ENCODE data around the gene SLC24A3. TPM values are rescaled to one million over a fixed set of nuclear protein-coding genes. Genes with fewer than 3 reads are reported as not detected.

Gene SLC24A3
- total and polyA plus RNA-seq, 2 experiments from 2014 or later, result 0.48 to 1.7 TPM

DNA sequence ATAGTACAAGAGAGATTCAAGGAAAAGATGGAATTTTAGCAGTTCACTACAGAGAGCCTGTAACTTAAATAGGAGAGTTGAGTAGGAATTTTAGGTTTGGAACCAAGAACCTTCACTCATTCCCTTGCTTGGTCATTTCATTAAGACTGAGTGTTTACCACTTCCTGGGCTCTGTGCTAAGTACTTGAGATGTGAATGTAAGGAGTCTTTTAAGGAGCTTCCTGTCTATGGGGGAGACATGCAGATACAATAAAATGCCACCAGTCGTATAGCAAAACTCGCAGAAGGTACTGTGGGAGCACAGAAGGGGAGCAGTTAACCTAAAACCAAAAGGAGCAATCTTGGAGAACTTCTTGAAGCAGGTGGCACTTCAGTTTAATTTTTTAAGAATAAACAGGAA is 204.2 kb downstream of the SLC24A3 start:
- Histone ChIP-seq H3K4me1 (ENCODE audit: insufficient read depth) (no peaks in the 10 kb centered on the region), H3K4me3 (no peak overlapping the region), H3K79me2 (no peaks in the 10 kb centered on the region), H3K27me3 (no peaks in the 10 kb centered on the region), H4K20me1 (ENCODE audit: insufficient read depth, poor library complexity, severe bottlenecking) (no peaks in the 10 kb centered on the region), H3K4me2 (no peak overlapping the region), H2AFZ (no peak overlapping the region), H3K9me2 (replicated peaks; ENCODE audit: insufficient read depth) (no peaks in the 10 kb centered on the region), H3K27ac (no peak overlapping the region), H3K36me3 (replicated peaks; ENCODE audit: insufficient read depth, low read depth) (no peaks in the 10 kb centered on the region), H3K9me3 (ENCODE audit: low read depth) (no peaks in the 10 kb centered on the region)
- TF ChIP-seq EZH2 (IDR thresholded peaks at IDR 0.05; ENCODE audit: borderline replicate concordance) (no peak), EZH2phosphoT487 (IDR thresholded peaks at IDR 0.05; ENCODE audit: low read depth, severe bottlenecking, unreplicated experiment) (no peak)
- TF ChIP-seq, protein P1, sequence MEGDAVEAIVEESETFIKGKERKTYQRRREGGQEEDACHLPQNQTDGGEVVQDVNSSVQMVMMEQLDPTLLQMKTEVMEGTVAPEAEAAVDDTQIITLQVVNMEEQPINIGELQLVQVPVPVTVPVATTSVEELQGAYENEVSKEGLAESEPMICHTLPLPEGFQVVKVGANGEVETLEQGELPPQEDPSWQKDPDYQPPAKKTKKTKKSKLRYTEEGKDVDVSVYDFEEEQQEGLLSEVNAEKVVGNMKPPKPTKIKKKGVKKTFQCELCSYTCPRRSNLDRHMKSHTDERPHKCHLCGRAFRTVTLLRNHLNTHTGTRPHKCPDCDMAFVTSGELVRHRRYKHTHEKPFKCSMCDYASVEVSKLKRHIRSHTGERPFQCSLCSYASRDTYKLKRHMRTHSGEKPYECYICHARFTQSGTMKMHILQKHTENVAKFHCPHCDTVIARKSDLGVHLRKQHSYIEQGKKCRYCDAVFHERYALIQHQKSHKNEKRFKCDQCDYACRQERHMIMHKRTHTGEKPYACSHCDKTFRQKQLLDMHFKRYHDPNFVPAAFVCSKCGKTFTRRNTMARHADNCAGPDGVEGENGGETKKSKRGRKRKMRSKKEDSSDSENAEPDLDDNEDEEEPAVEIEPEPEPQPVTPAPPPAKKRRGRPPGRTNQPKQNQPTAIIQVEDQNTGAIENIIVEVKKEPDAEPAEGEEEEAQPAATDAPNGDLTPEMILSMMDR (IDR thresholded peaks at IDR 0.05; ENCODE audit: poor library complexity), result no peak
- no peak for DNase-seq (ENCODE audit: low spot score)
- WGBS (ENCODE audit: low lambda C conversion rate, missing lambda C conversion rate), result 97% methylated on average over 2 of the region's 2 CpGs

DNA sequence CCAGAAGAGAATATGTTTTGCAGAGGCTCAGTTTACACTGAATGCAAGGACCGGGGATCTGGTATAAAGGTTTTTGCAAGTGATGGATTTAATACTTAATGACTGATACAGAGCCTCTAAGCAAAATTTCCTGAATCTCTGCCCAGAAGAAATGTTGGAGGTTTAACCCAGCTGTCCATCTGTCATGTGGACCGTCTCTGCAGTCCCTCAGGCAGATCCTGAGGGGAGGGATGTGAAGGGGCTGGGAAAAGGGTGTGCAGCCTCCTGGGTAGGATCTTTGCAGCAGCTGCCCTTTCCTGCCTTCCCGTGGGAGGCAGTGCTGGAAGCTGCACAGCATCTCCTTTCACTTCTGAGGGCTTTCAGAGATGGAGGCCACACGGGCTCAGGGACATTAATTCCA is 207.0 kb downstream of the SLC24A3 start:
- Histone ChIP-seq H4K20me1 (ENCODE audit: insufficient read depth, poor library complexity, severe bottlenecking) (no peaks in the 10 kb centered on the region), H3K27me3 (no peaks in the 10 kb centered on the region), H3K4me3 (no peak overlapping the region), H3K9me2 (replicated peaks; ENCODE audit: insufficient read depth) (no peaks in the 10 kb centered on the region), H3K9me3 (ENCODE audit: low read depth) (no peaks in the 10 kb centered on the region), H3K36me3 (replicated peaks; ENCODE audit: insufficient read depth, low read depth) (no peaks in the 10 kb centered on the region), H3K79me2 (no peaks in the 10 kb centered on the region), H3K4me1 (ENCODE audit: insufficient read depth) (no peaks in the 10 kb centered on the region), H3K4me2 (no peak overlapping the region), H2AFZ (no peak overlapping the region), H3K27ac (no peak overlapping the region)
- DNase-seq (ENCODE audit: low spot score), result no peak
- 51% methylated on average over 4 of the region's 4 CpGs for WGBS (ENCODE audit: low lambda C conversion rate, missing lambda C conversion rate)
- TF ChIP-seq, protein P1 (IDR thresholded peaks at IDR 0.05; ENCODE audit: poor library complexity), result no peak
- no peak for TF ChIP-seq EZH2 (IDR thresholded peaks at IDR 0.05; ENCODE audit: borderline replicate concordance)
- TF ChIP-seq EZH2phosphoT487 (IDR thresholded peaks at IDR 0.05; ENCODE audit: low read depth, severe bottlenecking, unreplicated experiment), result no peak

DNA sequence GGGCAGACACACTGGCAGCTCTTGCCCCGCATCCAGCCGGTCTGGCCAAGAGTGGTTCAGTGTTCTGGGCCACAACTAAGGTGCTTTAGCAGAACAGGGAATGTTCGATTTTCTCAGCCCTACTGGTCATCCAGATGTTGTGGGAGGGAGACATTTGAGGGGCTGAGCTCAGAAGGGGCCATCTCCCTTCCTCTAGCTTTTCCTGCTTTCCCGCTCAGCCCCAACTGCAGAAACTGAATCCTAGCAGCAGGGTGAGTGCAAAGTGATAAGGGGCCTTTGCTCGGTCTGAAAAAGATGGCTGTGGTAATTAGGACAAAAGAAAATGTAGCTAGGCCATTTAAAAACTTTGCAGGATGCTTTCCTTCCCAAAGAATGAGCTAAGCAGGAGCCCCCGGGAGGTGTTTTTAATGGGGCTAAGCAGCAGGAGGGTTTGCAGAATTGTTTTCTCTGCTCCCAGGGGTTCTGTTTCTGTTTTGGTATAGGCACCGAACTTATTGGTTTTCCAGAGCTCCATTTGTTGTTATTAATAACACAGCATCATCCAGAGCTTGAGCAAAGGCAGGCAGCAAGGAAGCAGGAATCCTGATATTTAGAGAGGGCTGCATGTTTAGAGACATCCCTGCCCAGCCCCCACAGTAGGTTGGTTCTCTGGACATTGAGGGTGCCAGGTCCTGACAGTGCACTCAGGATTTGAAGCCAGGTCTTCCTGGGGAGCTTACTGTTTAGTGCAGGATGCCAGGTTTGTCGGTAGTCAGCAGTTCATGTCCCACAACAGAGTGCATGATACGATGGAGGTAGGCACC is 210.9 kb downstream of the SLC24A3 start:
- WGBS (ENCODE audit: low lambda C conversion rate, missing lambda C conversion rate), result 59% methylated on average over 9 of the region's 9 CpGs
- TF ChIP-seq, protein P1 (IDR thresholded peaks at IDR 0.05; ENCODE audit: poor library complexity), result no peak
- no peak for TF ChIP-seq EZH2phosphoT487 (IDR thresholded peaks at IDR 0.05; ENCODE audit: low read depth, severe bottlenecking, unreplicated experiment)
- TF ChIP-seq EZH2 (IDR thresholded peaks at IDR 0.05; ENCODE audit: borderline replicate concordance), result no peak
- Histone ChIP-seq H3K4me3 (no peak overlapping the region), H3K9me3 (ENCODE audit: low read depth) (no peaks in the 10 kb centered on the region), H3K27ac (no peak overlapping the region), H3K36me3 (replicated peaks; ENCODE audit: insufficient read depth, low read depth) (no peaks in the 10 kb centered on the region), H3K4me2 (no peak overlapping the region), H2AFZ (no peak overlapping the region), H3K79me2 (no peaks in the 10 kb centered on the region), H3K9me2 (replicated peaks; ENCODE audit: insufficient read depth) (no peaks in the 10 kb centered on the region), H4K20me1 (ENCODE audit: insufficient read depth, poor library complexity, severe bottlenecking) (no peaks in the 10 kb centered on the region), H3K4me1 (ENCODE audit: insufficient read depth) (peaks cover 4% of the 10 kb centered on the region), H3K27me3 (no peaks in the 10 kb centered on the region)
- DNase-seq (ENCODE audit: low spot score), result no peak
